H9 (cell line): ENCODE data around the gene AMBRA1. TPM values are rescaled to one million over a fixed set of nuclear protein-coding genes. Genes with fewer than 3 reads are reported as not detected.
"Not testable (repeated sequence)": the region's sequence is repeated elsewhere in the genome, so short reads cannot be mapped to it uniquely, and the experiment has no call there.

Source experiments
- DNase-seq: peaks from one replicate; pipeline ENCODE4 v3.0.0-alpha.2; 2017
- H2AFZ ChIP-seq: one replicate; pipeline ENCODE4 v1.6.1; 2013; ENCODE audit warnings: mild to moderate bottlenecking, low read length, control low read depth, moderate library complexity
- H2AK5ac ChIP-seq: 2 replicates; pipeline ENCODE4 v1.6.1; 2013; ENCODE audit warnings: low read length, control low read depth, mixed read lengths; ENCODE audit not compliant: insufficient read length
- H2BK120ac ChIP-seq: one replicate; pipeline ENCODE4 v1.6.1; 2013; ENCODE audit warnings: low read depth, mild to moderate bottlenecking, low read length, control low read depth, inconsistent platforms; ENCODE audit not compliant: poor library complexity, severe bottlenecking
- H2BK12ac ChIP-seq: 2 replicates; pipeline ENCODE4 v1.6.1; 2013; ENCODE audit warnings: low read length, control low read depth, mixed read lengths, low read depth; ENCODE audit not compliant: insufficient read length
- H2BK15ac ChIP-seq: 2 replicates; pipeline ENCODE4 v1.6.1; 2013; ENCODE audit warnings: low read depth, low read length, control low read depth
- H2BK20ac ChIP-seq: one replicate; pipeline ENCODE4 v1.6.1; 2013; ENCODE audit warnings: low read depth, mild to moderate bottlenecking, low read length, control low read depth, inconsistent platforms; ENCODE audit not compliant: poor library complexity, severe bottlenecking
- H2BK5ac ChIP-seq: 2 replicates; pipeline ENCODE4 v1.6.1; 2013; ENCODE audit warnings: low read length, control low read depth, mixed read lengths; ENCODE audit not compliant: insufficient read length
- H3K14ac ChIP-seq: 2 replicates; pipeline ENCODE4 v1.6.1; 2013; ENCODE audit warnings: low read length, control low read depth; ENCODE audit not compliant: insufficient read depth
- H3K18ac ChIP-seq: 2 replicates; pipeline ENCODE4 v1.6.1; 2013; ENCODE audit warnings: low read depth, mild to moderate bottlenecking, mixed read lengths, low read length, control low read depth; ENCODE audit not compliant: insufficient read length
- H3K23ac ChIP-seq: 2 replicates; pipeline ENCODE4 v1.6.1; 2013; ENCODE audit warnings: low read length, control low read depth, mixed read lengths, low read depth; ENCODE audit not compliant: insufficient read length
- H3K23me2 ChIP-seq: 2 replicates; pipeline ENCODE4 v1.6.1; 2013; ENCODE audit warnings: low read depth, mild to moderate bottlenecking, mixed read lengths, low read length, control low read depth; ENCODE audit not compliant: insufficient read length, poor library complexity, severe bottlenecking
- H3K27ac ChIP-seq: 2 replicates; pipeline ENCODE4 v1.5.1; 2013; ENCODE audit warnings: low read length, control low read depth, mixed read lengths, low read depth; ENCODE audit not compliant: insufficient read length
- H3K27me3 ChIP-seq: 2 replicates; pipeline ENCODE4 v1.6.1; 2013; ENCODE audit warnings: low read length, control low read depth, inconsistent platforms; ENCODE audit not compliant: insufficient read depth
- H3K4ac ChIP-seq: 2 replicates; pipeline ENCODE4 v1.6.1; 2013; ENCODE audit warnings: low read depth, mild to moderate bottlenecking, control low read depth, inconsistent platforms, low read length, moderate library complexity
- H3K4me1 ChIP-seq: 2 replicates; pipeline ENCODE4 v1.6.1; 2013; ENCODE audit warnings: low read length, control low read depth, inconsistent platforms; ENCODE audit not compliant: insufficient read depth
- H3K4me2 ChIP-seq: 2 replicates; pipeline ENCODE4 v1.6.1; 2013; ENCODE audit warnings: low read length, control low read depth, mixed read lengths; ENCODE audit not compliant: insufficient read length, insufficient read depth
- H3K56ac ChIP-seq: 2 replicates; pipeline ENCODE4 v1.6.1; 2013; ENCODE audit warnings: low read depth, mild to moderate bottlenecking, mixed read lengths, low read length, control low read depth; ENCODE audit not compliant: insufficient read length
- H3K79me1 ChIP-seq: 2 replicates; pipeline ENCODE4 v1.6.1; 2013; ENCODE audit warnings: low read depth, mild to moderate bottlenecking, moderate library complexity, low read length, control low read depth, inconsistent platforms; ENCODE audit not compliant: insufficient read depth, poor library complexity, severe bottlenecking
- H3K79me2 ChIP-seq: 2 replicates; pipeline ENCODE4 v1.6.1; 2013; ENCODE audit warnings: low read length, control low read depth, inconsistent platforms; ENCODE audit not compliant: insufficient read depth
- H3K9ac ChIP-seq: 2 replicates; pipeline ENCODE4 v1.6.1; 2013; ENCODE audit warnings: low read length, control low read depth, mixed read lengths; ENCODE audit not compliant: insufficient read length; ENCODE audit errors: extremely low read depth
- H3K9me3 ChIP-seq: one replicate; pipeline ENCODE4 v1.6.1; 2013; ENCODE audit warnings: low read depth, low read length, inconsistent platforms; ENCODE audit not compliant: control insufficient read depth
- H3T11ph ChIP-seq: one replicate; pipeline ENCODE4 v1.6.1; 2013; ENCODE audit warnings: mild to moderate bottlenecking, low read length, control low read depth, inconsistent platforms
- H4K20me1 ChIP-seq: one replicate; pipeline ENCODE4 v1.6.1; 2013; ENCODE audit not compliant: control insufficient read depth, insufficient read length, insufficient read depth
- H4K5ac ChIP-seq: 2 replicates; pipeline ENCODE4 v1.6.1; 2013; ENCODE audit warnings: low read depth, mild to moderate bottlenecking, mixed read lengths, low read length, control low read depth; ENCODE audit not compliant: insufficient read length
- H4K8ac ChIP-seq: replicated peaks from 2 replicates; pipeline ENCODE4 v1.6.1; 2013; ENCODE audit warnings: low read length, control low read depth, mixed read lengths, low read depth; ENCODE audit not compliant: insufficient read length
- H4K91ac ChIP-seq: 2 replicates; pipeline ENCODE4 v1.6.1; 2013; ENCODE audit warnings: low read depth, mild to moderate bottlenecking, moderate library complexity, mixed read lengths, low read length, control low read depth; ENCODE audit not compliant: insufficient read length
- H3K27ac Mint-ChIP-seq, 3 experiments: 2 replicates in 2 of 3; 3 replicates in 1 of 3; pipeline ENCODE4 v1.8.0; 2020 to 2021; ENCODE audit warnings: mixed read lengths in 3 of 3, mild to moderate bottlenecking in 1 of 3, moderate library complexity in 1 of 3
- H3K27me3 Mint-ChIP-seq: 2 replicates; pipeline ENCODE4 v1.8.0; 2021; ENCODE audit warnings: low read depth, mild to moderate bottlenecking, moderate library complexity, mixed read lengths
- H3K36me3 Mint-ChIP-seq, 3 experiments: 2 replicates in 2 of 3; 3 replicates in 1 of 3; pipeline ENCODE4 v1.8.0; 2020 to 2021; ENCODE audit warnings: low read depth in 3 of 3, mixed read lengths in 3 of 3; ENCODE audit not compliant: insufficient read depth in 1 of 3
- H3K4me1 Mint-ChIP-seq, 2 experiments: 2 replicates each; pipeline ENCODE4 v1.8.0; 2020; ENCODE audit warnings: mixed read lengths in 2 of 2
- H3K4me3 Mint-ChIP-seq, 2 experiments: 2 replicates in 1 of 2; 3 replicates in 1 of 2; pipeline ENCODE4 v1.8.0; 2020 to 2021; ENCODE audit warnings: mild to moderate bottlenecking in 2 of 2, mixed read lengths in 2 of 2, moderate library complexity in 1 of 2
- H3K9me3 Mint-ChIP-seq, 2 experiments: 2 replicates in 1 of 2; 3 replicates in 1 of 2; pipeline ENCODE4 v1.8.0; 2020; ENCODE audit warnings: mild to moderate bottlenecking in 2 of 2, mixed read lengths in 2 of 2, moderate library complexity in 1 of 2
- WGBS: extraction: QIAGEN DNeasy Blood & Tissue Kit; methylation state at CpG from one replicate; pipeline ENCODE4 v1.1.7; 2013; ENCODE audit warnings: missing lambda C conversion rate, low lambda C conversion rate, mixed read lengths; ENCODE audit not compliant: insufficient read length; ENCODE audit errors: extremely low coverage; 5-methylcytosine and 5-hydroxymethylcytosine counted together
- total RNA-seq: library from RNA; stranded (reverse); gene quantifications from 2 replicates; pipeline ENCODE4 v1.2.1, GENCODE V29; 2021
- TF ChIP-seq, protein P1 (sequence below): fragments of 200-600 bp; sonication (generic); conservative IDR thresholded peaks from 3 replicates; pipeline ENCODE4 v1.8.0; 2021; ENCODE audit warnings: antibody characterized with exemption, mild to moderate bottlenecking

The AMBRA1 gene
- total RNA-seq, 1 experiment from 2014 or later, result 37.5 TPM

DNA sequence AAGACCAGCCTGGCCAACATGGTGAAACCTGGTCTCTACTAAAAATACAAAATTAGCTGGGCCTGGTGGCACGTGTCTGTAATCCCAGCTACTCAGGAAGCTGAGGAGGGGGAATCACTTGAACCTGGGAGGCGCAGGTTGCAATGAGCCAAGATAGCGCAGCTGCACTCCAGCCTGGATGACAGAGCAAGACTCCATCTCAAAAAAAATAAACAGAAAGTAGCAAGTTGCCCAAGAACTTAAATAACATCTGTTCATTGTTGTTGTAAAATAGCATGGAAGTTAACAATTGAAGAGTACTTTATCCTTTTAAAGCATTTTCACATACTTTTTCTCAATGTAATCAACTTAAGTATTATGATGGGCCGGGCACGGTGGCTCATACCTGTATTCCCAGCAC lies 5.7 kb downstream of the AMBRA1 start:
- peaks cover 16% of the 10 kb centered on the region; the same call in 1 of the 2 replicates for H3K79me2 ChIP-seq
- H4K91ac ChIP-seq, result no peak overlapping the region
- Mint-ChIP-seq H3K9me3 (no peaks in the 10 kb centered on the region; a peak in 1 of 5 replicates), H3K27me3 (no peaks in the 10 kb centered on the region), H3K27ac (no peak overlapping the region), H3K4me3 (no peak overlapping the region), H3K4me1 (peaks cover 10 to 12% of the 10 kb centered on the region in 2 experiments), H3K36me3 (peaks cover 0 to 6% (median 5%) of the 10 kb centered on the region in 3 experiments; a peak in 3 of 7 replicates)
- no peak overlapping the region for H4K8ac ChIP-seq
- no peak overlapping the region for H3K23ac ChIP-seq
- no peak overlapping the region for H3K27ac ChIP-seq
- no peak overlapping the region for H2BK15ac ChIP-seq
- no peak overlapping the region for H2BK12ac ChIP-seq
- H3K4ac ChIP-seq, result no peak overlapping the region
- H4K20me1 ChIP-seq, result no peaks in the 10 kb centered on the region
- H3K4me2 ChIP-seq, result no peak overlapping the region
- no peak overlapping the region for H4K5ac ChIP-seq
- TF ChIP-seq, protein P1, sequence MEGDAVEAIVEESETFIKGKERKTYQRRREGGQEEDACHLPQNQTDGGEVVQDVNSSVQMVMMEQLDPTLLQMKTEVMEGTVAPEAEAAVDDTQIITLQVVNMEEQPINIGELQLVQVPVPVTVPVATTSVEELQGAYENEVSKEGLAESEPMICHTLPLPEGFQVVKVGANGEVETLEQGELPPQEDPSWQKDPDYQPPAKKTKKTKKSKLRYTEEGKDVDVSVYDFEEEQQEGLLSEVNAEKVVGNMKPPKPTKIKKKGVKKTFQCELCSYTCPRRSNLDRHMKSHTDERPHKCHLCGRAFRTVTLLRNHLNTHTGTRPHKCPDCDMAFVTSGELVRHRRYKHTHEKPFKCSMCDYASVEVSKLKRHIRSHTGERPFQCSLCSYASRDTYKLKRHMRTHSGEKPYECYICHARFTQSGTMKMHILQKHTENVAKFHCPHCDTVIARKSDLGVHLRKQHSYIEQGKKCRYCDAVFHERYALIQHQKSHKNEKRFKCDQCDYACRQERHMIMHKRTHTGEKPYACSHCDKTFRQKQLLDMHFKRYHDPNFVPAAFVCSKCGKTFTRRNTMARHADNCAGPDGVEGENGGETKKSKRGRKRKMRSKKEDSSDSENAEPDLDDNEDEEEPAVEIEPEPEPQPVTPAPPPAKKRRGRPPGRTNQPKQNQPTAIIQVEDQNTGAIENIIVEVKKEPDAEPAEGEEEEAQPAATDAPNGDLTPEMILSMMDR, result no peak
- H3K79me1 ChIP-seq, result peaks cover 8% of the 10 kb centered on the region
- no peak overlapping the region for H2BK120ac ChIP-seq
- DNase-seq, result no peak
- no peak overlapping the region for H3K9ac ChIP-seq
- no peak overlapping the region for H2AFZ ChIP-seq
- no CpG with 5 or more reads among the region's 5 CpGs for WGBS
- no peak overlapping the region for H3K14ac ChIP-seq
- H3T11ph ChIP-seq, result no peak overlapping the region
- H3K23me2 ChIP-seq, result peaks cover 1% of the 10 kb centered on the region
- no peak overlapping the region for H2BK20ac ChIP-seq
- H2AK5ac ChIP-seq, result no peak overlapping the region
- no peak overlapping the region for H2BK5ac ChIP-seq
- no peaks in the 10 kb centered on the region for H3K9me3 ChIP-seq
- H3K18ac ChIP-seq, result no peak overlapping the region
- no peak overlapping the region for H3K56ac ChIP-seq
- H3K27me3 ChIP-seq, result no peaks in the 10 kb centered on the region
- H3K4me1 ChIP-seq, result no peaks in the 10 kb centered on the region

DNA sequence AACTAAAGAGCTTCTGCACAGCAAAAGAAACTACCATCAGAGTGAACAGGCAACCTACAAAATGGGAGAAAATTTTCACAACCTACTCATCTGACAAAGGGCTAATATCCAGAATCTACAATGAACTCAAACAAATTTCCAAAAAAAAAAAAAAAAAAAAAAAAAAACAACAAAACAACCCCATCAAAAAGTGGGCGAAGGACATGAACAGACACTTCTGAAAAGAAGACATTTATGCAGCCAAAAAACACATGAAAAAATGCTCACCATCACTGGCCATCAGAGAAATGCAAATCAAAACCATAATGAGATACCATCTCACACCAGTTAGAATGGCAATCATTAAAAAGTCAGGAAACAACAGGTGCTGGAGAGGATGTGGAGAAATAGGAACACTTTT lies 10.3 kb downstream of the AMBRA1 start:
- WGBS, result no CpG with 5 or more reads among the region's 1 CpG

More for the DNA sequence above, 10.3 kb downstream of the AMBRA1 start:
- not testable (repeated sequence) for H3K27ac Mint-ChIP-seq, H3K36me3 Mint-ChIP-seq, H2BK5ac ChIP-seq, H3K27me3 Mint-ChIP-seq, H3K4me2 ChIP-seq, H2BK12ac ChIP-seq, H3K56ac ChIP-seq, DNase-seq, H3K18ac ChIP-seq, H3K9ac ChIP-seq, H3T11ph ChIP-seq, H3K79me1 ChIP-seq, H4K5ac ChIP-seq, H4K8ac ChIP-seq, H3K79me2 ChIP-seq, H3K23ac ChIP-seq, H3K9me3 ChIP-seq, H2BK120ac ChIP-seq, H4K20me1 ChIP-seq, H3K4ac ChIP-seq, H3K4me3 Mint-ChIP-seq, H4K91ac ChIP-seq, H2BK20ac ChIP-seq, H3K23me2 ChIP-seq, H3K27ac ChIP-seq, H2AFZ ChIP-seq, H2BK15ac ChIP-seq, H3K9me3 Mint-ChIP-seq, H3K14ac ChIP-seq, H3K4me1 Mint-ChIP-seq, H2AK5ac ChIP-seq, H3K27me3 ChIP-seq, H3K4me1 ChIP-seq
